OCI-LY7 (cell line): ENCODE measurements around the gene NELL1. TPM values are rescaled to one million over a fixed set of nuclear protein-coding genes. Genes with fewer than 3 reads are reported as not detected.

ENCODE experiments used
- BruUV-seq: library from RNA; stranded (reverse); fragments of 400-500 nt; replicated peaks from 2 replicates; lab custom pipeline; 2021; lab: Mats Ljungman, UMichigan
- CTCF ChIA-PET: fragments of 300-600 bp; sonication (Branson Sonifier 250); formaldehyde crosslinking; loops from one replicate; lab custom pipeline; 2022; ENCODE audit warnings: antibody characterized with exemption; ENCODE audit not compliant: unreplicated experiment; lab: Charles Lee
- POLR2A ChIA-PET: fragments of 300-600 bp; sonication (Branson Sonifier 250); formaldehyde crosslinking; loops from one replicate; lab custom pipeline; 2022; ENCODE audit warnings: antibody characterized with exemption; lab: Charles Lee
- DNase-seq: peaks from one replicate; pipeline ENCODE4 v3.0.0-alpha.2; 2015; ENCODE audit warnings: low spot score
- H2AFZ ChIP-seq: fragments of 200-600 bp; sonication (generic), shearing (Covaris generic); 2 replicates; pipeline ENCODE4 v1.6.1; 2014; ENCODE audit warnings: mild to moderate bottlenecking, antibody characterized with exemption, low read length, moderate library complexity
- H3K27ac ChIP-seq: fragments of 200-600 bp; sonication (generic); 2 replicates; pipeline ENCODE4 v1.5.1; 2014; ENCODE audit warnings: mixed run types, low read depth, mild to moderate bottlenecking, moderate library complexity, low read length, inconsistent platforms; ENCODE audit not compliant: poor library complexity, severe bottlenecking
- H3K36me3 ChIP-seq: fragments of 200-600 bp; sonication (generic); 2 replicates; pipeline ENCODE4 v1.6.1; 2014; ENCODE audit warnings: mild to moderate bottlenecking, antibody characterized with exemption, low read length, moderate library complexity, mixed read lengths; ENCODE audit not compliant: insufficient read depth
- H3K4me1 ChIP-seq: fragments of 200-600 bp; sonication (generic); 2 replicates; pipeline ENCODE4 v1.5.1; 2014; ENCODE audit warnings: mild to moderate bottlenecking, low read length; ENCODE audit not compliant: insufficient read depth, poor library complexity, severe bottlenecking
- H3K4me2 ChIP-seq: fragments of 200-600 bp; sonication (generic); 2 replicates; pipeline ENCODE4 v1.6.1; 2014; ENCODE audit warnings: mild to moderate bottlenecking, low read length
- H3K4me3 ChIP-seq: fragments of 200-600 bp; sonication (generic); 2 replicates; pipeline ENCODE4 v1.5.1; 2014; ENCODE audit warnings: mild to moderate bottlenecking, low read depth, low read length; ENCODE audit not compliant: poor library complexity, severe bottlenecking
- H3K79me2 ChIP-seq: fragments of 200-600 bp; sonication (generic); 2 replicates; pipeline ENCODE4 v1.6.1; 2016; ENCODE audit warnings: low read depth, mild to moderate bottlenecking, low read length, moderate library complexity, mixed read lengths; ENCODE audit not compliant: insufficient read depth
- H3K9me2 ChIP-seq: fragments of 200-600 bp; sonication (generic); 2 replicates; pipeline ENCODE4 v1.6.1; 2016; ENCODE audit warnings: mild to moderate bottlenecking, low read length, mixed read lengths; ENCODE audit not compliant: insufficient read depth
- H3K9me3 ChIP-seq: fragments of 200-600 bp; sonication (generic); 2 replicates; pipeline ENCODE4 v1.6.1; 2014; ENCODE audit warnings: mild to moderate bottlenecking, mixed run types, low read length, mixed read lengths
- H4K20me1 ChIP-seq: fragments of 200-600 bp; sonication (generic); 2 replicates; pipeline ENCODE4 v1.6.1; 2014; ENCODE audit warnings: mild to moderate bottlenecking, antibody characterized with exemption, low read length, moderate library complexity, mixed read lengths; ENCODE audit not compliant: insufficient read depth
- CTCF ChIP-seq: fragments of 200-600 bp; sonication (generic); conservative IDR thresholded peaks from 2 replicates; pipeline ENCODE4 v1.5.1; 2014; ENCODE audit warnings: mild to moderate bottlenecking, antibody characterized with exemption, low read length, moderate library complexity, mixed read lengths
- EZH2phosphoT487 ChIP-seq: fragments of 200-600 bp; sonication (generic); IDR thresholded peaks from 2 replicates; pipeline ENCODE4 v1.6.1; 2018; ENCODE audit warnings: low read depth, borderline replicate concordance, mild to moderate bottlenecking, mixed run types, antibody characterized with exemption, low read length, moderate library complexity, mixed read lengths
- intact Hi-C: fragments of 100-400 bp; cut with micrococcal nuclease; formaldehyde crosslinking; loops from one replicate; pipeline ENCODE4 v1.10.0; 2022; ENCODE audit not compliant: unreplicated experiment
- total RNA-seq, 2 experiments: library from RNA; depleted of rRNA in 1 of 2; stranded (reverse); fragments of >200 nt in 1 of 2; shearing (Covaris generic) in 1 of 2; gene quantifications; 2 replicates each; pipeline ENCODE4 v1.2.3, GENCODE V29; 2014 to 2022

The NELL1 gene
- total RNA-seq, 2 experiments from 2014 or later = not detected

DNA sequence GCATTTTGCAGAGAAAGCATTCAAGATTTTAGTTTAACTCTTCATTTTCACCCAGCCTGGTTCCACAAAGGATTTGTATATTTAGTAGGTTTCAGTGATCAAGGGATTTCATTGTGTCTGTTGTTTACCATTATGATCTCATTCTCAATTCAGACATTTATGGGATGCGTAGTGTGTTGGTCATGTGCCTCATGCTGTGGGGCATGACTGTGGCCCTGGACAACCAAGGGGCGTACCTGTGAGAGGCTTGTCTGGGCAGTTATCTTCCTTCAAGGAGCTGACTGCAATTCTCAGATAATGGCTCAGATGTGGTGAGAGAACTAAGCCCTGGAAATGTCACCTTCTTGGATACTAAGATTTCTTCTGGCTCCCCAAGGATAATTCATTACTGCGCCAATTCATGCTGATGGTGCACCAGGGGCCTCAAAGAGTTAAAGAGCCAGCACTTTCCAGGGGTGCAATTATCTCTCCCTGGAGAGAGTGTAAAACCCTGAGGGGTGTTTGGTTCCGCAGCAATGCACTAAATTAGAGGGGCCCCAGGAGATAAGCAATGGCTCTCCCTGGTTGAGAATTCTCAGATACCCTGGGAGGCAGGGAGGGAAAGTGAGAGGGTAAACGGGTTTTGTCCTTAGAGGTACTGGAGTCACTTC is 37.7 kb upstream of the NELL1 start:
- Histone ChIP-seq H4K20me1 (no peaks in the 10 kb centered on the region), H3K36me3 (no peaks in the 10 kb centered on the region), H3K9me2 (no peaks in the 10 kb centered on the region), H3K4me1 (no peaks in the 10 kb centered on the region), H3K79me2 (no peaks in the 10 kb centered on the region), H3K4me2 (no peak overlapping the region), H3K4me3 (no peak overlapping the region), H3K9me3 (no peaks in the 10 kb centered on the region), H3K27ac (no peak overlapping the region), H2AFZ (no peak overlapping the region)
- no peak for TF ChIP-seq CTCF
- no peak for TF ChIP-seq EZH2phosphoT487
- no peak for DNase-seq
- no TSS peak for BruUV-seq
- ChIA-PET CTCF (interaction anchor here (0.8 kb wide), 1 partner anchor 26 kb away, joined by 3 read pairs; no protein-coding TSS in a partner anchor), POLR2A (no interaction called here)
- intact Hi-C loops = no loop called here

GRCh38 chr11:20632169-20632532 is 37.2 kb upstream of the NELL1 start:
- Histone ChIP-seq H3K9me3 (no peaks in the 10 kb centered on the region), H3K79me2 (no peaks in the 10 kb centered on the region), H3K4me1 (no peaks in the 10 kb centered on the region), H3K9me2 (no peaks in the 10 kb centered on the region), H2AFZ (no peak overlapping the region), H4K20me1 (no peaks in the 10 kb centered on the region), H3K36me3 (no peaks in the 10 kb centered on the region), H3K4me3 (no peak overlapping the region), H3K4me2 (no peak overlapping the region), H3K27ac (no peak overlapping the region)
- no peak for TF ChIP-seq CTCF
- no peak for TF ChIP-seq EZH2phosphoT487
- POLR2A ChIA-PET = no interaction called here
- BruUV-seq = no TSS peak
- DNase-seq = no peak
- CTCF ChIA-PET = no interaction called here
- intact Hi-C loops = no loop called here

- TF ChIP-seq EZH2phosphoT487 = no peak
- TF ChIP-seq CTCF = no peak
- Histone ChIP-seq H3K36me3 (no peaks in the 10 kb centered on the region), H3K9me3 (no peaks in the 10 kb centered on the region), H3K9me2 (no peaks in the 10 kb centered on the region), H2AFZ (no peak overlapping the region), H3K79me2 (no peaks in the 10 kb centered on the region), H3K4me2 (no peak overlapping the region), H3K4me1 (no peaks in the 10 kb centered on the region), H4K20me1 (no peaks in the 10 kb centered on the region), H3K4me3 (no peak overlapping the region), H3K27ac (no peak overlapping the region)
- DNase-seq = no peak
- POLR2A ChIA-PET = no interaction called here
- intact Hi-C loops = no loop called here
- BruUV-seq = no TSS peak
- CTCF ChIA-PET = no interaction called here
Observed at GRCh38 chr11:20634044-20634443, 35.3 kb upstream of the NELL1 start.
